Hematopoietic multipotent progenitor cell (in vitro differentiated cells): ENCODE measurements around the gene PCDHA10. TPM values are rescaled to one million over a fixed set of nuclear protein-coding genes. Genes with fewer than 3 reads are reported as not detected.
"Not testable (repeated sequence)": the region's sequence is repeated elsewhere in the genome, so short reads cannot be mapped to it uniquely, and the experiment has no call there.

ENCODE experiments used
- DNase-seq, 3 donors: peaks; one replicate each; pipeline ENCODE4 v3.0.0-alpha.2; 2011 to 2015; ENCODE audit warnings: low read depth in 2 of 3, low spot score in 2 of 3
- total RNA-seq: library from RNA; depleted of rRNA; stranded (reverse); fragments of >200 nt; gene quantifications from one replicate; pipeline ENCODE4 v1.2.3, GENCODE V29; 2012

PCDHA10 gene
- under 0.01 TPM for total RNA-seq

GRCh38 chr5:140855772-140856674 lies at the start of gene PCDHA10:
Gene PCDHA10, plus strand, starts transcription at chr5:140855897. Its CDS starts 152 bp downstream, at chr5:140856049.
- DNase-seq: peak in 1 of 3 donors; percentile 24

GRCh38 chr5:140806834-140807775 lies 48.6 kb upstream of the PCDHA10 start, which contains the start of gene PCDHA4:
Gene PCDHA4, plus strand, starts transcription at chr5:140807068.
- DNase-seq: peak in 2 of 3 donors; percentile 17 to 34

- not testable (repeated sequence) for DNase-seq
These were observed 47.3 kb upstream of the PCDHA10 start for GRCh38 chr5:140808241-140808888.

GRCh38 chr5:140808889-140809291 lies 46.8 kb upstream of the PCDHA10 start:
- no peak for DNase-seq

- peak in 1 of 3 donors; percentile 9 for DNase-seq
These were observed 34.1 kb upstream of the PCDHA10 start, which contains the start of gene PCDHA5 for GRCh38 chr5:140821375-140822280. Gene PCDHA5, plus strand, starts transcription at chr5:140821613.

- no peak for DNase-seq
These were observed 33.4 kb upstream of the PCDHA10 start for GRCh38 chr5:140822281-140822629.

- DNase-seq: not testable (repeated sequence)
These were observed 32.7 kb upstream of the PCDHA10 start for GRCh38 chr5:140822969-140823368.

GRCh38 chr5:140823475-140823874 lies 32.2 kb upstream of the PCDHA10 start:
- no peak for DNase-seq

GRCh38 chr5:140827704-140828361 lies 27.9 kb upstream of the PCDHA10 start, which contains the start of gene PCDHA6:
Gene PCDHA6, plus strand, starts transcription at chr5:140827960. Its CDS starts 132 bp downstream, at chr5:140828092.
- no peak for DNase-seq

- DNase-seq: no peak
These were observed 27.3 kb upstream of the PCDHA10 start for GRCh38 chr5:140828362-140828737.

GRCh38 chr5:140829511-140830501 lies 25.9 kb upstream of the PCDHA10 start:
- DNase-seq: not testable (repeated sequence)

GRCh38 chr5:140833993-140834392 lies 21.7 kb upstream of the PCDHA10 start, which contains the start of gene PCDHA7:
Gene PCDHA7, plus strand, starts transcription at chr5:140834269. Its CDS starts 115 bp downstream, at chr5:140834384.
- DNase-seq: no peak

GRCh38 chr5:140834439-140835008 lies 21.2 kb upstream of the PCDHA10 start:
- DNase-seq: not testable (repeated sequence)

GRCh38 chr5:140835622-140836510 lies 19.8 kb upstream of the PCDHA10 start:
- no peak for DNase-seq

GRCh38 chr5:140840978-140841962 lies 14.4 kb upstream of the PCDHA10 start, which contains the start of gene PCDHA8:
Gene PCDHA8, plus strand, starts transcription at chr5:140841187. Its CDS starts 135 bp downstream, at chr5:140841322.
- DNase-seq: no peak
